Colonic mucosa (tissue), 4 donors: ENCODE data around the gene IFITM5. TPM values are rescaled to one million over a fixed set of nuclear protein-coding genes. Genes with fewer than 3 reads are reported as not detected.

ENCODE experiments used
- DNase-seq: peaks from one replicate; pipeline ENCODE4 v3.0.0-alpha.2; 2020
- H3K27ac ChIP-seq: fragments of 200-600 bp; one replicate; pipeline ENCODE4 v1.8.0; 2021
- H3K27me3 ChIP-seq: fragments of 200-600 bp; one replicate; pipeline ENCODE4 v1.8.0; 2021
- H3K36me3 ChIP-seq: fragments of 200-600 bp; one replicate; pipeline ENCODE4 v1.8.0; 2021
- H3K4me1 ChIP-seq: fragments of 200-600 bp; one replicate; pipeline ENCODE4 v1.8.0; 2021; ENCODE audit warnings: mild to moderate bottlenecking
- H3K4me3 ChIP-seq: fragments of 200-600 bp; one replicate; pipeline ENCODE4 v1.8.0; 2021
- H3K9ac ChIP-seq, 2 donors: one replicate each; pipeline ENCODE4 v1.7.0; 2013; ENCODE audit warnings: control low read depth in 2 of 2, low read depth in 2 of 2, low read length in 2 of 2
- H3K9me3 ChIP-seq: fragments of 200-600 bp; one replicate; pipeline ENCODE4 v1.8.0; 2021
- CTCF ChIP-seq: fragments of 200-600 bp; IDR thresholded peaks from one replicate; pipeline ENCODE4 v1.8.0; 2022; ENCODE audit warnings: antibody characterized with exemption, mild to moderate bottlenecking
- intact Hi-C: fragments of 100-400 bp; cut with DNase I; formaldehyde crosslinking; loops from one replicate; pipeline ENCODE4 v1.14.1; 2022
- total RNA-seq, 2 donors: library from RNA; stranded (reverse); fragmentation: NEBNext Ultra II Directional in 1 of 2; extraction: Animal tissue kit (Norgen Biotek cat#: 25700) in 1 of 2; gene quantifications; one replicate each; pipeline ENCODE4 v1.2.1, GENCODE V29; 2021
- donor health status: healthy.
- donor health status: DM: no; HTN: no; CAD: no.
- donor health status: DM: no; HTN: no; CAD: no.

Gene IFITM5
- total RNA-seq, 2 donors from 2014 or later = not detected

- no peak overlapping the region for H3K4me3 ChIP-seq
- no peak overlapping the region for H3K27ac ChIP-seq
- H3K4me1 ChIP-seq = no peaks in the 10 kb centered on the region
- no peaks in the 10 kb centered on the region for H3K9me3 ChIP-seq
- no peak for DNase-seq
- TF ChIP-seq CTCF = no peak
- intact Hi-C loops = no loop called here
- no peaks in the 10 kb centered on the region for H3K27me3 ChIP-seq
- peaks cover 8% of the 10 kb centered on the region for H3K36me3 ChIP-seq
- H3K9ac ChIP-seq = no peak overlapping the region
Measured at GRCh38 chr11:249062-249461, 50.3 kb downstream of the IFITM5 start.

Other genes starting within 250 kb of the IFITM5 start
- gene SCGB1C1, start 106.4 kb downstream of the IFITM5 start, total RNA-seq = not detected
- 10 to 100 TPM; 51.0 to 62.2 TPM for gene BET1L, start 92.1 kb downstream of the IFITM5 start, total RNA-seq
- 100 to 1,000 TPM in 1 of 2 donors, 10 to 100 TPM in 1; 69.3 to 112 TPM for gene RIC8A, start 91.8 kb downstream of the IFITM5 start, total RNA-seq
- 10 to 100 TPM; 15.1 to 16.9 TPM for gene SIRT3, start 63.2 kb downstream of the IFITM5 start, total RNA-seq
- 100 to 1,000 TPM in 1 of 2 donors, 10 to 100 TPM in 1; 99.0 to 145 TPM for gene PSMD13, start 62.5 kb downstream of the IFITM5 start, total RNA-seq
- gene NLRP6, start 21.1 kb downstream of the IFITM5 start, total RNA-seq = under 1 TPM; 0.17 to 0.72 TPM
- gene PGGHG, start 10.4 kb downstream of the IFITM5 start, total RNA-seq = 10 to 100 TPM; 10.6 to 12.9 TPM
- 100 to 1,000 TPM in 1 of 2 donors, 10 to 100 TPM in 1; 74.1 to 115 TPM for gene IFITM2, start 8.3 kb upstream of the IFITM5 start, total RNA-seq
- 100 to 1,000 TPM in 1 of 2 donors, 10 to 100 TPM in 1; 63.3 to 101 TPM for gene IFITM1, start 14.5 kb upstream of the IFITM5 start, total RNA-seq
- 100 to 1,000 TPM; 132 to 160 TPM for gene IFITM3, start 21.3 kb upstream of the IFITM5 start, total RNA-seq
- gene B4GALNT4, start 70.0 kb upstream of the IFITM5 start, total RNA-seq = 1 to 10 TPM; 1.6 to 2.0 TPM
- 100 to 1,000 TPM; 167 to 247 TPM for gene PKP3, start 94.7 kb upstream of the IFITM5 start, total RNA-seq
- 100 to 1,000 TPM in 1 of 2 donors, 10 to 100 TPM in 1; 91.4 to 177 TPM for gene SIGIRR, start 115.5 kb upstream of the IFITM5 start, total RNA-seq
- 100 to 1,000 TPM; 121 to 129 TPM for gene ANO9, start 142.5 kb upstream of the IFITM5 start, total RNA-seq
- 10 to 100 TPM; 20.6 to 27.6 TPM for gene PTDSS2, start 150.8 kb upstream of the IFITM5 start, total RNA-seq
- gene RNH1, start 207.7 kb upstream of the IFITM5 start, total RNA-seq = 100 to 1,000 TPM; 106 to 140 TPM
- gene HRAS, start 236.1 kb upstream of the IFITM5 start, total RNA-seq = 10 to 100 TPM; 38.4 to 67.0 TPM
- 1 to 10 TPM; 2.8 to 3.2 TPM for gene LRRC56, start 238.0 kb upstream of the IFITM5 start, total RNA-seq